HCT116 (cell line): ENCODE data around the gene NR2E1. TPM values are rescaled to one million over a fixed set of nuclear protein-coding genes. Genes with fewer than 3 reads are reported as not detected.

Source experiments
- ATAC-seq: fragments of 200-7000 bp; cut with Tn5 transposase; 2 replicates; pipeline ENCODE4 v1.9.1; 2020; ENCODE audit warnings: mild to moderate bottlenecking, moderate library complexity
- Bru-seq: library from RNA; stranded (reverse); fragments of 400-500 nt; gene quantifications from one replicate; lab custom pipeline; 2021; lab: Mats Ljungman, UMichigan
- BruChase-seq, 2 experiments: library from RNA; stranded (reverse); fragments of 400-500 nt; gene quantifications; one replicate each; lab custom pipeline; 2021; lab: Mats Ljungman, UMichigan
- BruUV-seq: library from RNA; stranded (reverse); fragments of 400-500 nt; replicated peaks from 2 replicates; lab custom pipeline; 2021; lab: Mats Ljungman, UMichigan
- CTCF ChIA-PET: fragments of 300-600 bp; sonication (Branson Sonifier 250); formaldehyde crosslinking; loops from one replicate; lab custom pipeline; 2021; ENCODE audit warnings: antibody characterized with exemption; lab: Charles Lee
- POLR2A ChIA-PET: fragments of 300-600, 350-600 bp; sonication (Branson Sonifier 250); formaldehyde crosslinking; loops from one replicate; lab custom pipeline; 2021; ENCODE audit warnings: antibody characterized with exemption; lab: Charles Lee
- RAD21 ChIA-PET, 2 experiments: fragments of 300-600 bp; sonication (Branson Sonifier 250); formaldehyde crosslinking; loops; one replicate each; lab custom pipeline; 2023; ENCODE audit warnings: low total read pairs in 2 of 2; ENCODE audit not compliant: uncharacterized antibody in 2 of 2, unreplicated experiment in 2 of 2, low non-redundant PET in 1 of 2; lab: Charles Lee
- DNase-seq: peaks from one replicate; pipeline ENCODE4 v3.0.0-alpha.2; 2010; ENCODE audit warnings: low read depth, low spot score
- H2AFZ ChIP-seq: fragments of 200-600 bp; shearing (Covaris generic), sonication (generic); 2 replicates; pipeline ENCODE4 v1.6.1; 2017; ENCODE audit warnings: low read depth, mixed run types, mixed read lengths, antibody characterized with exemption, low read length; ENCODE audit not compliant: poor library complexity, severe bottlenecking
- H3K27ac ChIP-seq: 2 replicates; pipeline ENCODE4 v1.5.1; 2012; ENCODE audit warnings: low read depth, low read length
- H3K27me3 ChIP-seq: fragments of 200-600 bp; sonication (generic); 2 replicates; pipeline ENCODE4 v1.6.1; 2016; ENCODE audit warnings: mixed run types, low read length, mixed read lengths; ENCODE audit not compliant: insufficient read depth
- H3K36me3 ChIP-seq, 2 experiments: fragments of 200-500 bp in 1 of 2; fragments of 200-600 bp in 1 of 2; sonication (Bioruptor generic) in 1 of 2; sonication (generic) in 1 of 2; 2 replicates each; pipeline versions ENCODE4 v1.5.1 to v1.6.1; 2014 to 2016; ENCODE audit warnings: low read length in 2 of 2, inconsistent platforms in 1 of 2, mixed read lengths in 1 of 2, mixed run types in 1 of 2; ENCODE audit not compliant: insufficient read depth in 2 of 2, control insufficient read depth in 1 of 2
- H3K4me1 ChIP-seq, 2 experiments: fragments of 200-600 bp in 1 of 2; sonication (generic) in 1 of 2; 2 replicates each; pipeline versions ENCODE4 v1.5.1 to v1.6.1; 2012 to 2017; ENCODE audit warnings: low read length in 2 of 2, inconsistent platforms in 1 of 2, mild to moderate bottlenecking in 1 of 2, mixed read lengths in 1 of 2, mixed run types in 1 of 2, moderate library complexity in 1 of 2; ENCODE audit not compliant: insufficient read depth in 2 of 2, control insufficient read depth in 1 of 2
- H3K4me2 ChIP-seq: fragments of 200-600 bp; sonication (generic); 2 replicates; pipeline ENCODE4 v1.6.1; 2017; ENCODE audit warnings: mixed run types, low read length, mixed read lengths
- H3K4me3 ChIP-seq, 2 experiments: fragments of 200-600 bp in 1 of 2; sonication (generic) in 1 of 2; replicated peaks in 1 of 2; 2 replicates each; pipeline ENCODE4 v1.5.1; 2011 to 2016; ENCODE audit warnings: low read length in 2 of 2, control low read depth in 1 of 2, low read depth in 1 of 2, mild to moderate bottlenecking in 1 of 2, mixed read lengths in 1 of 2, mixed run types in 1 of 2
- H3K79me2 ChIP-seq: fragments of 200-600 bp; sonication (generic); 2 replicates; pipeline ENCODE4 v1.6.1; 2017; ENCODE audit warnings: mild to moderate bottlenecking, mixed run types, low read length, moderate library complexity, mixed read lengths; ENCODE audit not compliant: insufficient read depth
- H3K9ac ChIP-seq: fragments of 200-600 bp; sonication (generic); 2 replicates; pipeline ENCODE4 v1.6.1; 2016; ENCODE audit warnings: low read length, mixed read lengths
- H3K9me2 ChIP-seq: fragments of 200-600 bp; sonication (generic), shearing (Covaris generic); 2 replicates; pipeline ENCODE4 v1.6.1; 2017; ENCODE audit warnings: mixed run types, mild to moderate bottlenecking, moderate library complexity; ENCODE audit not compliant: insufficient read depth
- H3K9me3 ChIP-seq, 2 experiments: fragments of 200-500 bp in 1 of 2; fragments of 200-600 bp in 1 of 2; sonication (Bioruptor generic) in 1 of 2; sonication (generic) in 1 of 2; 2 replicates each; pipeline ENCODE4 v1.6.1; 2014 to 2017; ENCODE audit warnings: low read length in 2 of 2, mixed read lengths in 2 of 2, inconsistent platforms in 1 of 2, low read depth in 1 of 2, mild to moderate bottlenecking in 1 of 2, mixed run types in 1 of 2, moderate library complexity in 1 of 2; ENCODE audit not compliant: control insufficient read depth in 1 of 2, insufficient read depth in 1 of 2
- H4K20me1 ChIP-seq: fragments of 200-600 bp; sonication (generic), shearing (Covaris generic); 2 replicates; pipeline ENCODE4 v1.6.1; 2017; ENCODE audit warnings: mixed run types, mild to moderate bottlenecking, moderate library complexity; ENCODE audit not compliant: insufficient read depth
- EZH2 ChIP-seq: fragments of 200-600 bp; sonication (generic); IDR thresholded peaks from 2 replicates; pipeline ENCODE4 v1.6.1; 2017; ENCODE audit warnings: antibody characterized with exemption, mixed run types
- ZFX ChIP-seq: fragments of 450-650 bp; IDR thresholded peaks from 2 replicates; pipeline ENCODE4 v1.6.1; 2017
- intact Hi-C: fragments of 100-400 bp; cut with micrococcal nuclease; formaldehyde crosslinking; loops from 2 replicates; pipeline ENCODE4 v1.10.0; 2022
- long read RNA-seq: library from polyadenylated mRNA; unstranded; transcript quantifications from one replicate; pipeline ENCODE4 v2.0.0, GENCODE V29; 2021; ENCODE audit not compliant: unreplicated experiment
- polyA plus RNA-seq: library from polyadenylated mRNA; unstranded; fragments of >200 nt; gene quantifications from 2 replicates; pipeline ENCODE4 v1.2.1, GENCODE V29; 2012; ENCODE audit warnings: missing spikeins
- total RNA-seq: library from RNA; stranded (reverse); gene quantifications from one replicate; pipeline ENCODE4 v1.2.1, GENCODE V29; 2021; ENCODE audit not compliant: unreplicated experiment
- TF ChIP-seq, protein P1 (sequence below): IDR thresholded peaks from 2 replicates; pipeline ENCODE4 v1.6.1; 2012; ENCODE audit warnings: low read depth
- TF ChIP-seq, protein P2 (sequence below): IDR thresholded peaks from 2 replicates; pipeline ENCODE4 v1.6.1; 2012
- TF ChIP-seq, protein P3 (sequence below): IDR thresholded peaks from 2 replicates; pipeline ENCODE4 v1.6.1; 2012

The NR2E1 gene
- total RNA-seq = not detected
- not detected in 2 replicates for polyA plus RNA-seq
- not detected for Bru-seq, nascent RNA
- not detected for BruChase-seq, experiment 1, labeled RNA remaining after a 6-hour chase
- not detected for BruChase-seq, experiment 2, labeled RNA remaining after a 2-hour chase
- long read RNA-seq = 0 reads

DNA sequence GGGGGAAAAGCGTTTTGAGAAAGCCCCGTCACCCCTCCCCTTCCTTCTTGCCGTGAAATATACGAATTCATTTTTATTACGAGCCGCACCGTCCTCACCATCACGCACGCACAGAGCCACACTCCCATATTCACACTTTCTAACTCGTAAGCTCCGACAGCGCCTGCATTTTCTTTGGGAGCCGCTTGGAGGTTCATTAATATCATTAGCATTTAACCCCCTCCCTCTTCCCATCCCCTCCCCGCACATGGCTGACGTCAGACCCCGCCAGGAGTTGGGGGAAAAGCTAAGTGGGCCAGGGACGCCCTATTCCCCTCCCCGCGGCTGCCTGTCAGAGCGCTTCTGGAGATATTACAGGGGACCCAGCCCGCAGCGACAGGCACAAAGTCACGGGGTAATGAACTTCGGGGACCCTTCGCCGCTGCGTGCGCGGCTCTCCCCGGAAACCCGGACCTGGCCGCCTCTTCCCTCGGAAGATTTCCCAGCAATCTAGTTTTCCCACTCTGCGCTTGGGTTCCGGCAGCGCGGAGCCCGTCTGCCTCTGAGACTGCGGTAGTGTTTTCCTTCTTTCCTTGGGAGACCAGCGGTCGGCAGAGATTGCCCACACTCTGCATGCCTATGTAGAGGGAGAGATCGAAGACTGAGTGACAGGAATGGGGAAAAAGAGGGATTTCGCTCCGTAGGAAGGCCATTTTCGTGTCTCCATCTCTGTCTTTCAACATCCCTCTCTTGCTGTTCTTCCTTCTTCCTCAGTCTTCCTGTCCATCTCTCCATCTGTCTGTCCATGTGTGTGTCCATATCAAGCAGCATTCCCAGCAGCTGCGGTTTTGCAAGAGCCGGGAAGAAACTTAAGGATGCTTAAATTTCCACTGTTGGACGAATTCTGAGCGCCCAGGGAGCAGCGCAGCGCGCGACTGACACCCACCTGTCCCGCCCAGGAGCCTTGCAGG is at the start of gene NR2E1:
Gene NR2E1 (plus strand): TSS at position 309 of the 950 bp plus-strand sequence. CDS start 744 bp downstream, outside the sequence.
- H3K9ac ChIP-seq = no peak within 1 kb of the TSS
- H3K4me2 ChIP-seq = no peak within 1 kb of the TSS
- intact Hi-C loops = no loop called here
- TF ChIP-seq, protein P1, sequence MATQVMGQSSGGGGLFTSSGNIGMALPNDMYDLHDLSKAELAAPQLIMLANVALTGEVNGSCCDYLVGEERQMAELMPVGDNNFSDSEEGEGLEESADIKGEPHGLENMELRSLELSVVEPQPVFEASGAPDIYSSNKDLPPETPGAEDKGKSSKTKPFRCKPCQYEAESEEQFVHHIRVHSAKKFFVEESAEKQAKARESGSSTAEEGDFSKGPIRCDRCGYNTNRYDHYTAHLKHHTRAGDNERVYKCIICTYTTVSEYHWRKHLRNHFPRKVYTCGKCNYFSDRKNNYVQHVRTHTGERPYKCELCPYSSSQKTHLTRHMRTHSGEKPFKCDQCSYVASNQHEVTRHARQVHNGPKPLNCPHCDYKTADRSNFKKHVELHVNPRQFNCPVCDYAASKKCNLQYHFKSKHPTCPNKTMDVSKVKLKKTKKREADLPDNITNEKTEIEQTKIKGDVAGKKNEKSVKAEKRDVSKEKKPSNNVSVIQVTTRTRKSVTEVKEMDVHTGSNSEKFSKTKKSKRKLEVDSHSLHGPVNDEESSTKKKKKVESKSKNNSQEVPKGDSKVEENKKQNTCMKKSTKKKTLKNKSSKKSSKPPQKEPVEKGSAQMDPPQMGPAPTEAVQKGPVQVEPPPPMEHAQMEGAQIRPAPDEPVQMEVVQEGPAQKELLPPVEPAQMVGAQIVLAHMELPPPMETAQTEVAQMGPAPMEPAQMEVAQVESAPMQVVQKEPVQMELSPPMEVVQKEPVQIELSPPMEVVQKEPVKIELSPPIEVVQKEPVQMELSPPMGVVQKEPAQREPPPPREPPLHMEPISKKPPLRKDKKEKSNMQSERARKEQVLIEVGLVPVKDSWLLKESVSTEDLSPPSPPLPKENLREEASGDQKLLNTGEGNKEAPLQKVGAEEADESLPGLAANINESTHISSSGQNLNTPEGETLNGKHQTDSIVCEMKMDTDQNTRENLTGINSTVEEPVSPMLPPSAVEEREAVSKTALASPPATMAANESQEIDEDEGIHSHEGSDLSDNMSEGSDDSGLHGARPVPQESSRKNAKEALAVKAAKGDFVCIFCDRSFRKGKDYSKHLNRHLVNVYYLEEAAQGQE = no peak
- TF ChIP-seq, protein P2, sequence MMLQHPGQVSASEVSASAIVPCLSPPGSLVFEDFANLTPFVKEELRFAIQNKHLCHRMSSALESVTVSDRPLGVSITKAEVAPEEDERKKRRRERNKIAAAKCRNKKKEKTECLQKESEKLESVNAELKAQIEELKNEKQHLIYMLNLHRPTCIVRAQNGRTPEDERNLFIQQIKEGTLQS = no peak
- TF ChIP-seq EZH2 (no peak), ZFX (no peak)
- TF ChIP-seq, protein P3, sequence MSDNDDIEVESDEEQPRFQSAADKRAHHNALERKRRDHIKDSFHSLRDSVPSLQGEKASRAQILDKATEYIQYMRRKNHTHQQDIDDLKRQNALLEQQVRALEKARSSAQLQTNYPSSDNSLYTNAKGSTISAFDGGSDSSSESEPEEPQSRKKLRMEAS = no peak
- TF ChIP-seq, all 23 proteins: peak for 0
- Histone ChIP-seq H4K20me1 (no peaks in the 10 kb centered on the region), H3K9me3 (no peaks in the 10 kb centered on the region), H3K9me2 (no peaks in the 10 kb centered on the region), H3K79me2 (no peaks in the 10 kb centered on the region), H3K4me3 (no peak within 1 kb of the TSS), H2AFZ (no peak within 1 kb of the TSS), H3K27ac (no peak within 1 kb of the TSS), H3K36me3 (no peaks in the 10 kb centered on the region), H3K4me1 (no peaks in the 10 kb centered on the region), H3K27me3 (0 out of 2 replicates have a peak, but pooled peaks cover 9% of the 10 kb centered on the region)
- no peak for DNase-seq
- ChIA-PET RAD21 (no interaction called here), CTCF (no interaction called here), POLR2A (no interaction called here)
- no TSS peak for BruUV-seq
- ATAC-seq = no peak
